ENCODE measurements around the gene TUBGCP6. TPM values are rescaled to one million over a fixed set of nuclear protein-coding genes. Genes with fewer than 3 reads are reported as not detected.

TUBGCP6 gene
- total RNA-seq, 4 donors from 2014 or later: 43.8 to 110 (median 73.1) TPM

DNA sequence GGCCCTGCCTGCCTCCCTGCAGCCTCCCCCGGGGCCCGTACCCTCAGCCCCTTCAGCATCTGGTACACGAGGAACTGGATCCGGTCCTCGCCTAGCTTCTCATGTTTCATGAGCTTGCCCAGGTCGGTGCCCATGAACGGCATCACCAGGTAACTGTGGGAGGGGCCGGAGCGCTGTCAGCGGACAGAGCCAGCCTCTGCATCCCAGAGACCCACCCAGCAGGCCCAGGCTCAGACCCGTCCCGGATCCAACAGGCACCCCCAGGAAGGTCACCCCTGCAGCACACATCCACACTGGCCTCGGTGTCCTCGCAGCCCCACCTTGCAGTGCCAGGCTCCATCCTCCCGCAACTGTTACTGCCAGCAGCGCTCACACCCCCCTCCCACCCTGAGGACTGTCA is 12.2 kb upstream of the TUBGCP6 start:
- TF ChIP-seq POLR2AphosphoS5 (IDR thresholded peaks at IDR 0.05) (no peak), EP300 (IDR thresholded peaks at IDR 0.05; ENCODE audit: low read depth) (no peak)
- intact Hi-C loops (cut with DNase I; ENCODE audit: low total_unique reads) (loop anchor here (10.0 kb wide), 1 partner anchor 218 kb away; the partner anchor contains the start of gene SBF1), in situ Hi-C loops (cut with MboI; ENCODE audit: low pct_ligation_motif_present in 1 of 4, low pct_unique_long_range_greater_than_20kb in 1 of 4, low sequenced_read_pairs in 3 of 4) (loop anchor here in 2 of 4 donors (10.0 kb wide), 1 partner anchor 68 kb away; the partner anchor contains the start of gene DENND6B (in 2 of the 2))
- Histone ChIP-seq H3K36me3 (no peaks in the 10 kb centered on the region), H3K9me3 (no peaks in the 10 kb centered on the region), H3K4me3 (no peak overlapping the region), H3K27me3 (peaks cover 48% of the 10 kb centered on the region), H3K4me1 (peaks cover 0 to 14% (median 11%) of the 10 kb centered on the region in 4 donors), H3K27ac (no peak overlapping the region)
- 64% methylated on average over 13 of the region's 16 CpGs; no CpG with 5 or more reads in 1 of the 2 donors for WGBS, 2 donors (ENCODE audit: low coverage in 1 of 2)
- DNase-seq: no peak

- no peak overlapping the region for H3K4me3 ChIP-seq
- no peak overlapping the region for H3K27ac ChIP-seq
- H3K36me3 ChIP-seq: no peaks in the 10 kb centered on the region
- peaks cover 41% of the 10 kb centered on the region for H3K27me3 ChIP-seq
- WGBS, 2 donors (ENCODE audit: low coverage in 1 of 2): 54% methylated on average over 7 of the region's 12 CpGs; no CpG with 5 or more reads in 1 of the 2 donors
- TF ChIP-seq POLR2AphosphoS5 (IDR thresholded peaks at IDR 0.05): no peak
- no peak for TF ChIP-seq POLR2A (IDR thresholded peaks at IDR 0.05)
- no peak for TF ChIP-seq CTCF (IDR thresholded peaks at IDR 0.05)
- no peak for TF ChIP-seq EP300 (IDR thresholded peaks at IDR 0.05; ENCODE audit: low read depth)
- no peak for DNase-seq
- H3K9me3 ChIP-seq: no peaks in the 10 kb centered on the region
- in situ Hi-C loops (cut with MboI; ENCODE audit: low pct_ligation_motif_present in 1 of 4, low pct_unique_long_range_greater_than_20kb in 1 of 4, low sequenced_read_pairs in 3 of 4): loop anchor here in 2 of 4 donors (10.0 kb wide), 1 partner anchor 68 kb away; the partner anchor contains the start of gene DENND6B (in 2 of the 2)
- intact Hi-C loops (cut with DNase I; ENCODE audit: low total_unique reads): loop anchor here (10.0 kb wide), 1 partner anchor 218 kb away; the partner anchor contains the start of gene SBF1
- H3K4me1 ChIP-seq: peaks cover 0 to 16% (median 16%) of the 10 kb centered on the region in 4 donors
These were observed 11.5 kb upstream of the TUBGCP6 start for GRCh38 chr22:50256258-50256862.

DNA sequence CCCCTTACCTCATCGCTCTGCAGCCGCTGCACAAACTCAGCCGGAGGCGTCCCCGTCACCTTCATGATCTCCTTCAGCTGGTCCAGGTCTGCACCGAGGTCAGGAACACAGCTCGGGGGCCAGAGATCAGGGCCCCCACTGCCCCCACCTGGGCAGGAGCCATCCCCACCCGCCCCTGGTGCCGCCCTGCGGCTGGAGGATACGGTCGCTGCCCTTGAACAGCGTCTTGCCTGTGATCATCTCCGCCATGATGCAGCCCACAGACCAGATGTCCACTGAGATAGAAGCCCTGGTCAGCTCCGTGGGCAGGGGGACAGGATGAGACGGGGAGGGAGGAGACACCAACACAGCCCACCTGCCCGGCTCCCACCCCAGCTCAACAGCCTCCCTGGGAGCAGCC is 10.8 kb upstream of the TUBGCP6 start:
- H3K27me3 ChIP-seq: peaks cover 35% of the 10 kb centered on the region
- no peaks in the 10 kb centered on the region for H3K9me3 ChIP-seq
- no peak for DNase-seq
- no peaks in the 10 kb centered on the region for H3K36me3 ChIP-seq
- in situ Hi-C loops (cut with MboI; ENCODE audit: low pct_ligation_motif_present in 1 of 4, low pct_unique_long_range_greater_than_20kb in 1 of 4, low sequenced_read_pairs in 3 of 4) (loop anchor here in 2 of 4 donors (10.0 kb wide), 1 partner anchor 69 kb away; the partner anchor contains the start of gene DENND6B (in 2 of the 2)), intact Hi-C loops (cut with DNase I; ENCODE audit: low total_unique reads) (loop anchor here (10.0 kb wide), 1 partner anchor 219 kb away; the partner anchor contains the start of gene SBF1)
- no peak overlapping the region for H3K4me3 ChIP-seq
- no peak overlapping the region for H3K27ac ChIP-seq
- TF ChIP-seq POLR2AphosphoS5 (IDR thresholded peaks at IDR 0.05) (no peak), EP300 (IDR thresholded peaks at IDR 0.05; ENCODE audit: low read depth) (no peak), CTCF (IDR thresholded peaks at IDR 0.05) (no peak), POLR2A (IDR thresholded peaks at IDR 0.05) (no peak)
- WGBS, 2 donors (ENCODE audit: low coverage in 1 of 2): 88% methylated on average over 16 of the region's 17 CpGs; no CpG with 5 or more reads in 1 of the 2 donors
- H3K4me1 ChIP-seq: peaks cover 0 to 19% (median 13%) of the 10 kb centered on the region in 4 donors

DNA sequence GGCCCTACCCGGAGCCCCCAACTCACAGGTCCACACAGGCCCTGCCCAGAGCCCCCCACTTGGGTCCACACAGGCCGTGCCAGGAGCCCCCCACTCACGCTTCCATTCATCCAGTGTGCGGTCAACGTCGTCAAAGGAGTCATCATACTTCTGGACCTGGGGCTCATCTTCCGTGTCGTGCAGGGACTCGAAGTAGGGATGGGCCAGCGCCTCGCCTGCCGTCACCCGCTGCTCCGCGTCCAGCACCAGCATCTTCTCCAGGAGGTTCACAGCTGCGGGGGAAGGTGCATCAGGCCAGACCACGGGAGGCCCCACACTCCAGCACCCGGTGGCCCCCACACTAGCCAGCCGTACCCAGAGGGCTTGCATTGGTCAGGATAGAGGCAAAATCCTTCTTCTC is 10.3 kb upstream of the TUBGCP6 start:
- no peak for DNase-seq
- Histone ChIP-seq H3K36me3 (no peaks in the 10 kb centered on the region), H3K27me3 (peaks cover 30% of the 10 kb centered on the region), H3K4me1 (peaks cover 4 to 22% (median 15%) of the 10 kb centered on the region in 4 donors), H3K9me3 (no peaks in the 10 kb centered on the region), H3K27ac (no peak overlapping the region), H3K4me3 (no peak overlapping the region)
- in situ Hi-C loops (cut with MboI; ENCODE audit: low pct_ligation_motif_present in 1 of 4, low pct_unique_long_range_greater_than_20kb in 1 of 4, low sequenced_read_pairs in 3 of 4) (loop anchor here in 2 of 4 donors (10.0 kb wide), 1 partner anchor 70 kb away; the partner anchor contains the start of gene DENND6B (in 2 of the 2)), intact Hi-C loops (cut with DNase I; ENCODE audit: low total_unique reads) (loop anchor here (10.0 kb wide), 1 partner anchor 220 kb away; the partner anchor contains the start of gene SBF1)
- WGBS, 2 donors (ENCODE audit: low coverage in 1 of 2): 81% methylated on average over 16 of the region's 19 CpGs; no CpG with 5 or more reads in 1 of the 2 donors
- no peak for TF ChIP-seq POLR2A (IDR thresholded peaks at IDR 0.05)
- TF ChIP-seq CTCF (IDR thresholded peaks at IDR 0.05): no peak
- TF ChIP-seq EP300 (IDR thresholded peaks at IDR 0.05; ENCODE audit: low read depth): no peak
- no peak for TF ChIP-seq POLR2AphosphoS5 (IDR thresholded peaks at IDR 0.05)

Measured in transverse colon (tissue), 4 donors.